ENCODE measurements around the gene NECAB2.

Gene NECAB2

DNA sequence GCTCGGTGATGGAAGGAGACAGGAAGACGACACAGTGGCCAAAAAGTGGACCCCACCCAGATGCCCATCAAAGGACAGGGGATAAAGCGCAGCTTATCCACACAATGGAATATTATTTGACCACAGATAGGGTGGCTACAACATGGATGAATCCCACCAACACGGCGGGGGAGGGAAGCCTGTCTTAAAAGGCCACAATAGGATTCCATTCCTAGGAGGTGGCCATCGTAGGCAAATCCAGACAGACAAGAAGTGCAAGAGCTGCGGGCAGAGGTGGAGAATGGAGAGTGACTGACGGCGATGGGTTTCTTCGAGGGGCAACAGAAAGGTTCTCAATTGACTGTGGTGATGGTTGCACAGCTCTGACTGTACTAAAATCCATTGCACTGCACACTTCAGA lies 58.6 kb downstream of the NECAB2 start:
- no peak for DNase-seq (ENCODE audit: low read depth)

DNA sequence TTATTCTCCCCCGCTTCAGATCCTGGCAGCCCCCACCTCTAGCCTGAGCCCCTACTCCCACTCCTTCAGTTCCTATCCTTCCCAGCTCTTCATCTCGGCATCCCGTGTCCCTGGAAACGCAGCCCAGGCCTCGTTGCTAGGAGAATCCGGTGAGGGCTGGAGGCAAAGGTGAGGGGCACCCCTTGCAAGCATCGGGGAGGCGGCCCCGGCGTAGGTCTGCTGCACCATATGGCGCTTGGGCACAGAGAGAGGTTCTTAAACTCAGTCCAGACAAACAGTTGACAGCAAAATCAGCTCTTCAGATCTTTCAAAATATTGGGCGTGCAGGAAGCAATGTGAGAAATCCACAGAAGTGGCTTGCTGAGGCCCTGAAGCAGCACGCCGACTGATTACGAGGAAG lies 59.6 kb downstream of the NECAB2 start:
- DNase-seq (ENCODE audit: low read depth) = no peak

DNA sequence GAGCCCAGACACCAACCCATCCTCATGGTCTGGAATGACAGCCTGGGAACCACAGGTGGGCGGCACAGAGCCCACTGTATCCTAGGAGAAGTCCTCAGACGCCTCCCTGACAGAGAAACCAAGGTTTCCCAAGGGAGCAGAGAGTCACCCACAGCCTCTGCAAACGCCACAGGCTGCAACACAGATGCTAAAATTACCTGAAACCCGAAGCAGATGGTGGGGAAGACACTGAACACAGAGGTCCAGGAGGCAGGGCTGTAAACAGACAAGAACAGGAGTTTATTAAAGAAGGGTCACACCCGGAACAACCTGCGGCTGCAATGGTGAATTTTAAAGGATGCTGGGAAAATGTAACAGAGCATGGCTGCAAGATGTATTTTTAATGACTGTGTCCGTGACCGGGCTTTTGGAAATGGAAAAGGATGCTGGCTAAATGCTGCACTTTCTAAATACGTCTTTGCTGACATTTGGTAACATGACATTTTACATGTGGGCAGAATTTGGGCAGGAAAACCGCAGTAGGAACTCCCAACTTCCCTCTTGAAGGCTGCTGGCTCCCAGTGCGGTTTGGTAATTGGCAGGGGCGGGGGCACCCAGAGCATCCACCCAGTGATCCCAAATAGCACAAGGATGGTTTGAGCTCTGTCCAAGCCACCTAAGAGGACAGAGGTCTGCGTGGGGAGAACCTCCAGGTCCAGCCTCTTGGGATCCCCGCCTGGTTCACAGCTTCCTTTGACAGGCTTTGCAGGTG lies 61.4 kb downstream of the NECAB2 start:
- DNase-seq (ENCODE audit: low read depth) = no peak

DNA sequence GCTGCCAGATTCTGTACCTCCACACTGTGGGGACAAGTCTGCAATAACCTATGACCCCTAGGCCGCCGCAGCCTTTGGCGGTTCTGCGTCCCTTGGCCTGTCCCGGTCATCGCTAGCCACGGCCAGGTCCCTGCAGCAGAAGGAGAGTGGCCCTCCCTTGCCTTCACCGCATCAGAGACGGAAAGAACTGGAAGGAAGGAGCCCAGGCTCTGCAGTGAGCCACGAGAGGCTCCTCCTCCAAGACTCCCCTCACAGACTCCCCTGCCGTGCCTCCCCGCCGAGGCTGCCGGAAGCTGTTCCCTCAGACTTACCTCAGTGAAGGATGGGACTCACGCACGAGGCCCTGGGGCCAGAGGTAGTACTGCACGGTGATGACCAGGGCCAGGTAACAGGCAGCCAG lies 63.5 kb downstream of the NECAB2 start:
- DNase-seq (ENCODE audit: low read depth) = no peak

DNA sequence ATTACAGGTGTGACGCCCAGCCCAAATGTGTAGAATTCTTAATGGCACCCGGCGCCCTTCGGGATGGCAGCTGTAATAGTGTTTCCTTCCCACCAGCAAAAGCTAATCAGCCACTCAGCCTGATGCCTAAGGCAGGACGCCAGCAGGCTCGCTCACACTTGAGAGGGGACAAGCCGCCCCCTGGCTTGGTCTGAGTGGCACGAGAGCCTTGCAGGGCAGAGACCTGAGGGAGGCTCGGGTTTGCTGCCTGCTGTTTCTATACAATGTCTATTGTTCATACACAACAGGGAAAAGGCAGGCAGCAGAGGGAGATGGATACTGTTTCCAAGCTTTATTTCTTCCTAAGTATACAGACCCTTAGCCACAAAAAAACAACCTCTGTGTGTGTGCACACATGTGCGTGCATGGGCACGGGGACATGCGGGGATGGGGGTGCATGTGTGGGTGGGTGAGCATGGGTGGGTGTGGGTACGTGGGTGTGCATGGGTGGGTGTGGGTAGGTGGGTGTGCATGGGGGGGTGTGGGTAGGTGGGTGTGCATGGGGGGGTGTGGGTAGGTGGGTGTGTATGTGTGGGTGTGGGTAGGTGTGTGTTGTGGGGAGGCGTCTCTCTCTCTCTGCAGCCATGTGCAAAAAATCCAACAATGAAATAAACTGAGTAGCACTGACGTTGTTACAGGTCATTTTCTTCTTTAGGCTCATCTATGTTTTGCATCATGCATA lies 64.6 kb downstream of the NECAB2 start:
- no peak for DNase-seq (ENCODE audit: low read depth)

DNA sequence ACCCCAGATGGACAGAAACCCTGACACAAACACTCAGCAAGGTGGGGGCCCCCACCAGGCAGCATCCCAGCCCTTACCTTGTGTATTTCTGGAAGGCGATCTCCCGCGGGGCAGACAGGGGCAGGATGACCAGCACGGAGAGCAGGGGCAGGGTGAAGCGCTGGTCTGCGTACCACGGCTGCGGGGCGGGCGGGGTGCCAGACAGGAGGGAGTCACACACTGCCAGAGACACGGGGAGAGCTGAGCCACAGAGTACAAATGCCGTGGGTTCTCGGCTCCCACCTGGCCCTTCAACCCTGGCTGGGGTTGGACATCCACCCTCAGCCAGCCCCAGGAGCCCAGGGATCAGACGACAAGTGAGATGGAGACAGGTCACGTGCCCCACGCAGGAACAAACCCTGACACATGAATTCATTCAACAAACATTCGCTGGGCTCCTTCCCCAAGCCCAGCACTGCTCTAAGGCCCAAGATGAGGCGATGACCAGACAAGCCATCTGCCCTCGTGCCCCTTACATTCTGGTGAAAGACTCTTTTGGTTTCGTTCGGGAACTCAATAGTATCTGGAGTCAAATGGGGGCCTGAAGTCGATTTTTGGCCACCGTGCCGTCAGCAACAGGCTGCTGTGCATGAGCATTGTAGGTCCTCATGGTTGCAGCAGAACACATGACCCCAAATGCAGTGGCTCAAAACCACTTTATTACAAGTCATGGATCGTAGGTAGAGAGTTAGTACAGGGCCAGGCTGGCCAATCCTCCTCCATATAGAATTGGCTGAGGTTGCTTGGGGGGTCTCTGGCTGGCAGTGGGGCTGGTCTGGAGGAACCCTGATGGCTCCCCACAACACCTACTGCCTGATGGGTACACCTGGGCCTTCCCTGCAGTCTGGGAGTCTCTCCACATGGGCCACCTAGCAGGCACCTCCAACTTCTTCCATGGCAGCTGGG lies 65.5 kb downstream of the NECAB2 start:
- DNase-seq (ENCODE audit: low read depth) = no peak

DNA sequence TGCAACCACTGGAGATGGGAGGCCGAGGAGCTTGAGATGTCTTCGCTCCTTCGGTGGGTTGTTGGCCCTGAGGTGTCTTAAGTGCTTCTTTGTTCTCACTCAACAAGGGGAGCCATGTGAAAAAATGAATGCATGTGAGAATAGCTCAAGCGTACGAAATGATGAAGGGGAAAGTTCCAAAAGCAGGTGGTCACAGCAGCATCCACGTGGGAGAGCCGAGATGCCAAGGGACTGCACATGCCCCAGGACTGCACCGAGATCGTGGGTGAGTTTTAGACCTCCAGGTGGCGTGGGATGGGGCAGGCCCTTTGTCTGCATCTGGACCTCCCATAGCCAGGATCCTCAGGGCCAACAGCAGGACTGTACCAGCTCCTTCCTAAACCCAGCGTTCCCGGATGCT lies 66.5 kb downstream of the NECAB2 start:
- DNase-seq (ENCODE audit: low read depth) = no peak

DNA sequence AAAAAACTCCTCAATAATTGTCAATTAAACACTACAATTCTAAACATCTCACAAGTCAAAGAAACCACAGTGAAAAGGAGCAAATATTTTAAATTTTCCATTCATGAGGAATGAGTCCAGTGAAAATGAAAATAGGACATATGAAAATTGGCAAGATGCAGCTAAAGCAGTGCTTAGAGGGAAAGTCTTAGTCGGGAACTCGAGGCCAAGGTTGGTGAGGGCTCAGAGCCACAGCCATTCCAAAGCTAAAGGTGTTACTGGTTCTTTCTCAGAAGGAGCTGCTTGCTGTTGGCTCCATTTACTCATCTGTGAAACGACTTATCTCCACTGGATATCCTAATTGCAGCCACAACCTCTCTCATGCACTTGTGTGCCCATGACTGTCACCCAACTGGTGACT lies 68.1 kb downstream of the NECAB2 start:
- DNase-seq (ENCODE audit: low read depth) = no peak

DNA sequence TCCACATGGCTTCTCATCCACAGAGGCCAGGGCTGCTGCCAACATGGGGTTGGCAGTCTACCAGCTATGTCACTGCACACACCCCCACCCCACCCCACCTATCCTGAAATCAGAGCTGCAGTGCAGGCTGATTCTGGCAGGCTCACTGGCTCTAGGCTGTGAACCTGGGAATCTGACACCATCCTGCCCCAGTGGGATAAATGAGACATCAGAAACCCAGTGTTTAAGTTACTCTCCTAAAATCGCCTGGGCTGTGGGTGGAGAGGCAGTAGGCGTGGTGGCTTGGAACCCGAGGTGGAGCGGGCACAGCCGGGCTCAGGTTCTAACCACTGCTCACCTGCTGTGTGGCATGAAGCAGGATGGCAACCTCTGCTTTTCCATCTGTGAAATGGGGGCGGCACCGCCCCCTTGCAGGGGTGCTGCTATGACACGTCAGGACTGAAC lies 69.0 kb downstream of the NECAB2 start:
- DNase-seq (ENCODE audit: low read depth) = no peak

DNA sequence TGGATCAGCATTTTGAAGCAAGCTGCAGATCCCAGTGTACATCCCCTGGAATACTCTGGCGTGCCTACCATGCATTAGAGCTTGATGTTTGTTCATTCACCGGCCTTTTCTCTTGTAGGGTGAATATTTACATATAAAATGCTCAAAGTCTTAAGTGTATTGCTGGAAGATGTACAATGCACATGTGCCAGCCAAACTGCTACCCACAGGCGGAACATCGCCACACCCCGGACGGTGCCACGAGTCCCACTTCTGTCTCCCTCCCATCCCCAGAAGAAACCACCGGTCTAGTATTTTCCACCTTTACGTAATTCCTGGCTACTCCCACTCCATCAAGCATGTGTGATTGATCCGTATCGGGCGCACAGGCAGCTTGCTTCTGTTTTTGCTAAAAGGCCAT lies 70.4 kb downstream of the NECAB2 start:
- DNase-seq (ENCODE audit: low read depth) = no peak

DNA sequence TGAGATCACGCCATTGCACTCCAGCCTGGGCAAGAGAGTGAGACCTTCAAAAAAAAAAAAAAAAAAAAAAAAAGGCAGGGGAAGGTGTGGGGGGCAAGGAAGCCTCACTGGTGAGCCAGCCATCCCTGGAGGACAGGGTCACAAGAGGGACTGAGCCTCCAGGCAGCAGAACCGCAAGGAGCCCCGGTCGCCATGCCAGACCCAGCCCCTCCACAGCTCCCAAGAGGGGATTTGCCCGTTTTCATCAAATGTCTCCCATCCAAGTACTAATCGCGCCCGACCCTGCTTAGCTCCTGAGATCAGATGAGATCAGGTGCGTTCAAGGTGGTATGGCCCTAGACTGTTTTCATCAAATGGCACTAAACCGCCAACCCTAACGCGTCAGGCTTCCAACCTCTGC lies 71.7 kb downstream of the NECAB2 start:
- no peak for DNase-seq (ENCODE audit: low read depth)

DNA sequence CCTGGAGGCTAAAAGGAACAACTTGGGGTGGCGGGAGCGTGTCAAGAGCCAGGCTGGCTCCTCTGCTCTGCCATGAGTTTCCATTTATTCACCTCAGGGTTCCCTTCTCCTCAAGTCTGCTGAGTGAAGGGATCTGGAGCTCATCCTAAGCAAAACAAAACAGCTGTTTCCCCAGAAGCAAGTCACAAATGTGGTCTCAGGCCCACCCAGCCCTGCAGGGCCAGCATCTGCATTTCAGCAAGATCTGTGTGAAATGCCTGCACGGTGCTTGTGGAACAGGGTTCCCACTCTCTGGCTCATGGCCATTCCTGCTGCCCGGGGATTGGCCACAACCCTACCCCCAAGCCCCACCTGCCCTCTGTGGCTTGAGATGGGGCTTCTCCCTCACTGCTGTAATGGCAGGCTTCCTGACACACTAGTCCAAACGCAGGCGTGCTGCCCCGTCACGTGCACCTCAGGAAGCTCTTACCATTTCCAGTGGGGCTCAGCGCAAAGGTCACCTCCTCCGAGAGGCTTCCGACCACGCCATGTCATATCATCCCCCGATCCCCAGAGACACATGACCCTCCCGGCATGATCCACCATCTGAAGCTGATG lies 72.3 kb downstream of the NECAB2 start:
- no peak for DNase-seq (ENCODE audit: low read depth)

DNA sequence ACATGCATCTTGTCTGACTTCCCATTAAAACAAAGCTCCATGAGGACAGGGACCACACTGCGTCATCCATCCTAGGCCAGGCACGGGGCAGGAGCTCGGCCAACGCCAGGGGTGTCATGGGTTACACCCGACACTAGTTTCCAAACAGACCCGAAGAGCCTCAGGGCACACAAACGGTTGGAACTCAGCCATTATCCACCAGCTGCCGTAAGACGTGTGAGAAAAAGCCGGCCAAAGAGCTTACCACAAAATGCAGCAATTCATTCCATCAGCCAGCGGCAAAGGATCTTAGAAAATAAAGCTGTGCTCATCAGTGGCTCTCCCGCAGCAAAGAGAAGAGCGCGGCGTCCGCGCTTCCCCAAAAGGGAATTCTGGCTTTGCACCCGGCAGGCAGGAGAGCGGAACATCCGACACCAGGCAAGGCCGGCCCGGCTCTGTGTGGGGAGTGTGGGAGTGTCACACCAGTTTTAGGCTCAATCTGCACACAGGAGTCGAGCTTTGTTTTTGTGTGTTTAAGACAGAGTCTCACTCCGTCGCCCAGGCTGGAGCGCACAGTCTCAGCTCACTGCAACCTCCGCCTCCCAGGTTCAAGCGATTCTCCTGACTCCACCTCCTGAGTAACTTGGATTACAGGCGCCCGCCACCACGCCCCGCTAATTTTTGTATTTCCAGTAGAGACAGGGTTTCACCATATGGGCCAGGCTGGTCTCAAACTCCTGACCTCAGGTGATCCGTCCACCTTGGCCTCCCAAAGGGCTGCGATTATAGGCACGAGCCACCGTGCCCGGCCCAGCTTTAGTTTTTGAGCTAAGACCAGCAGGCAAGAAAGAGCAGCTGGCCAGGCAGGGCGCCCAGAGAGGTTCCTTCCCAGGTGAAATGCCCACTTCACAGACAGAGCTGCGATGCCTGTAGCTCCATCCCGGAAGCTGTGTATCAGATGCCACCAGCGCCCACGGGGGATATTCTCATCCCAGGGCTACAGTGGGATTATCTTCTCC lies 73.1 kb downstream of the NECAB2 start:
- DNase-seq (ENCODE audit: low read depth) = no peak

DNA sequence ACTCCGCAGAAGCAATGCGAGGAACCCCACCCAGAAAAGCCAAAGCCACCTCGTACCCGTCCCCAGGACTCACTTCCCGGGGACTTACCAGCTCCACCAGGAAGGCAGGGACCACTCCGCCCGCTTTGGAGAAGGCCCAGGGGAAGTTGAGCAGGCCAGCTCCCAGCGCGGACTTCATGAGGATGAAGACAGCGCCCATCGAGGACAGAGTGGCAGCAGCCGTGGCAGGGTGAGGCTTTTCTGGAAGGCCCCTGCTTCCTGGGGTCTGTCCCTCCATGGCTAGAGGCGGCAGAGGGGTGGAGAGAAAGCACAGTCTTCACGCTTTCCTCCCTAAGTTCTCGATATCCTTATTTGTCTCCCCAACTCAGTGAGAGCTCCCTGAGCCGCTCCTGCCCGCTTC lies 73.8 kb downstream of the NECAB2 start:
- DNase-seq (ENCODE audit: low read depth) = no peak

DNA sequence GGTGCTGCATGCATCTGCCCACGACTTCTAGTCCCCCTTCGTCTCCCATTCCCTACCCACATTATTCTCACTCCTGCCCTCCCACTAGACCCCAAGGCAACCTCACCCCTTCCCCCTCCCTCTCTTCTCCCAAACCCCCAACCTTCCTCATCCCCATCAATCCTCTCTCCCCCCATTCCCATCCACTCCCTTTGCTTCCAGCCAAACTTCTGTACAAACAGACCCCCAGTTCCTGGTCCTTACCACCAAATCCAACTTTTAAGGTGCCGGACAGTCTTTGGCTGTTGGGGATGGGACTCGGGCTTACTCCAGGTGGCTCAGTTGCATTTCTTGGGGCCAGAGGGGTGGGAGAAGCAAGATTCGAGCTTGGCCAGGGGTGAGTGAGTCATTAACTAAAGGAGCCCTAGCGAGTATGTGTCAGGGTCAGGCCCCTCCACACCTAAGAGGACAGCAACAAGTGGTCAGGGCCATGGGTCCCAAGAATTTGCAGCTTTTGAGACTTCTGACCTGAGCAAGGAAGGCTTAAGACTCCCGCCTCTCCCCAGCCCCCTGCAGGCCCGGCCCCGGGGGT lies 74.3 kb downstream of the NECAB2 start, which contains the start of gene SLC38A8:
SLC38A8 (minus strand) TSS at position 488 of the 571 bp plus-strand sequence. CDS start 638 bp downstream, outside the sequence.
- DNase-seq (ENCODE audit: low read depth) = no peak

DNA sequence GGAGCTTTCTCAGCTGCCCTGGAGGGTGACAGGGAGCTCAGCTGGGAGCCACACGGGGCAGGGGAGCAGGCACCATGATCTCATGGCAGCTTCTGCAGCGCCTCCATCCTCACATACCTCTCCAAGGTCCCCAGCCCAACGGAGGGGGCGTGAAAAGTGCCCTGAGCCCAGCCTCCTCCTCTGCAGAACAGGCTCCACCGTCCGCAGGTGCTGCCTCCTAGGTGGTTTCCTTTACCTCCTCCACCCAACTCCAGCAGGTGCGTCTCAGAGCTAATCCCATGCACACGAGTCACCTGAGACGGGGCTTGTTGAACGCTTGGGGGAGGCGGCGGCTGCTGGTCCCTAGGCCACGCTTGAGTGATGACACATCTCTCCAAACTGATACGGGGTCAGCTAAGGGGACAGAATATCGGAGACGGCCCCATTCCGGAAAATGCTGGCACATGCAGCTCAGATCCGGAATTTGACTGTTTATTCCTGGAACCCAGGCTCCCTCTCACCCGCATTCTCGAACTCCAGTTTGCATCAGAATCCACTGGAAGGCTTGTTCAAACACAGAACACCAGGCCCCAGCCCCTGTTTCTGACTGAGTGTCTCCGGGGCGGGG lies 74.9 kb downstream of the NECAB2 start:
- no peak for DNase-seq (ENCODE audit: low read depth)

DNA sequence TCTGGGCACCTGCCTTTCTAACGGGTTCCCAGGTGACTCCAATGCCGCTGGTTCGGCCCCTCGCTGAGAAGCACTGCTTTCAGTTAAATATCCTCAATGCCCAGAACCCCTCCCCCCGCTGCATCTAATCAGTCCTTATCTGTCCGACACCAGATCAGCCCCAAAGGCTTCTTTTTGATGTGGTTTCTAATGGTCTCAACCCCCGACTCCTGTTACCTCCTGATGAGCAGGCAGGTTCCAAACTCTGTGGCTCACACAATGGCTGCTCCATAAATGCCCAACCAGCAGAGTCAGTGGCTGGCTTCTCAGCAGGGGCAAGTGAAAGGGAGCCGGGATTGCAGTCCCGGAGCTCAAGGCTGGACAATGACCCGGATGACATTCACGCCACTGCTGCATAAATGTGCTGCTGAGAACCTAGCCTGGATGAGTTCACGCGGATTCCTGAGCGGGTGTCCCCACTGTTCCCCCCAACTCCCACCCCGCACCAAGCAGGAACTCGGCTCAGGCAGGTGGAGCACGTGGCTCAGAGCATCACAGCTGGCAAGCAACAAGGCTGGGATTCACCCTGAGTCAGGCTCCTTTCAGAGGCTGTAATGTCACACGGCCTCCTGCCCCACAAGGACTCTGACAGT lies 75.6 kb downstream of the NECAB2 start:
- DNase-seq (ENCODE audit: low read depth) = no peak

DNA sequence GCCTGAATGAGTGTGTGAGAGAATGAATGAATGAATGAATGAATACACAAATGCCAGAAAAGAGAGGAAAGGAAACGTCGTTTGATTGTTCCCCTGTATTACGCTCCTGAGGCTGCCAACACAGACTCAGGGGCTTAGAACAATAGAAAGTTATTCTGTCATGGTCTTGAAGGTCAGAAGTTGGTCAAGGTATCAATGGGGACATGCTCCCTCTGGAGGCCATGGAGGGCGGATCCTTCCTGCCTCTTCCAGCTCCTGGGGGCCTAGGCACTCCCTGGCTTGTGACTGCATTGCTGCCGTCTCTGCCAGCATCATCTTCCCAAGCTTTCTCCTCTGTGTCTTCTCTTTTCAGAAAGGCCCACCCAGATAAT lies 76.1 kb downstream of the NECAB2 start:
- no peak for DNase-seq (ENCODE audit: low read depth)

DNA sequence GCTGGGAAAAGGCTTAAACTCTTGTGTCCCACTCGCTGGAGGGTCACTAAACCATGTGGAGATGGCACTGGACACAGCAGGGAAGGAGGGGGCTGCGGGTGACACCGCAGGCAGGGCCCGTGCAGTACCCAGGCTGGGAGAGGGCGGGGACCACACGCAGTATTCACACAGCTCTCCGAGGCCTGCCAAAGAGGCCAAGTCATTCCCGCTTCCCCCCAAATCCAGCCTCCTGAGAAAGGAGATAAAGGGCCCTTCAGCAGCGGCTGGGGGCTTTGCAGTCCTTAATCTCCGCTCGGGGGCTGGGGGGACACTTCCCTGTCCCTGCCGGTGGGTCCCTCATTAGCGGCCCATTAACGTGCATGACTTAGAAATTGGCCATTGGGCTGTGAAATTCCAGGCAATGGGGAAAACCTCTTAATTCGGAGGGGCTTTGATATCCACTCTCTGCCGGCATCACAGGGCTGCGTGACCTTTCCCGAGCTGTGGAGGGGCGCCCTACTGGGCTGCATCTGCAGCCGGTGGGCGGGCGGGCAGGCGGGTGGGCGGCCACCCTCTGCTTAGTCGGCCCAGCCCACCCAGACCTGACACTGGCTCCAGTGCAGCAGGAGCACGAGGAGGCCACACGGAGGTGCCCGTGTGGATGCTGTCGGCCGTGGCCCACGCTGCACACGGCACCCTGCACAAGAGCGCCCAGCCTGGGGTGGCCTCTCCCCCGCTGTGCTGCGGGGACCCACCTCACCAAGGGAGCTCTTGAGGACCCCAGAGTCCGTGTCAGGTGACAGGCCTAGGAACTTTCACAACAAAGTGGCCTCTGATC lies 77.2 kb downstream of the NECAB2 start:
- DNase-seq (ENCODE audit: low read depth) = no peak

Measured in non-pigmented ciliary epithelial cell (primary cell).